ENCODE data around the gene CLN6.
A peak's percentile ranks its signal among the peaks of the same experiment; 100 is the strongest.
"Not testable (repeated sequence)": the region's sequence is repeated elsewhere in the genome, so short reads cannot be mapped to it uniquely, and the experiment has no call there.

The CLN6 gene

GRCh38 chr15:68228143-68228970 lies 1.2 kb downstream of the CLN6 start:
- H3K27ac ChIP-seq = peak overlapping the region; percentile 93
- TF ChIP-seq, protein P1, sequence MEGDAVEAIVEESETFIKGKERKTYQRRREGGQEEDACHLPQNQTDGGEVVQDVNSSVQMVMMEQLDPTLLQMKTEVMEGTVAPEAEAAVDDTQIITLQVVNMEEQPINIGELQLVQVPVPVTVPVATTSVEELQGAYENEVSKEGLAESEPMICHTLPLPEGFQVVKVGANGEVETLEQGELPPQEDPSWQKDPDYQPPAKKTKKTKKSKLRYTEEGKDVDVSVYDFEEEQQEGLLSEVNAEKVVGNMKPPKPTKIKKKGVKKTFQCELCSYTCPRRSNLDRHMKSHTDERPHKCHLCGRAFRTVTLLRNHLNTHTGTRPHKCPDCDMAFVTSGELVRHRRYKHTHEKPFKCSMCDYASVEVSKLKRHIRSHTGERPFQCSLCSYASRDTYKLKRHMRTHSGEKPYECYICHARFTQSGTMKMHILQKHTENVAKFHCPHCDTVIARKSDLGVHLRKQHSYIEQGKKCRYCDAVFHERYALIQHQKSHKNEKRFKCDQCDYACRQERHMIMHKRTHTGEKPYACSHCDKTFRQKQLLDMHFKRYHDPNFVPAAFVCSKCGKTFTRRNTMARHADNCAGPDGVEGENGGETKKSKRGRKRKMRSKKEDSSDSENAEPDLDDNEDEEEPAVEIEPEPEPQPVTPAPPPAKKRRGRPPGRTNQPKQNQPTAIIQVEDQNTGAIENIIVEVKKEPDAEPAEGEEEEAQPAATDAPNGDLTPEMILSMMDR (conservative IDR thresholded peaks at IDR 0.05) = no peak
- no peak; the same call in 1 of the 2 replicates for TF ChIP-seq ZFX (IDR thresholded peaks at IDR 0.05)

DNA sequence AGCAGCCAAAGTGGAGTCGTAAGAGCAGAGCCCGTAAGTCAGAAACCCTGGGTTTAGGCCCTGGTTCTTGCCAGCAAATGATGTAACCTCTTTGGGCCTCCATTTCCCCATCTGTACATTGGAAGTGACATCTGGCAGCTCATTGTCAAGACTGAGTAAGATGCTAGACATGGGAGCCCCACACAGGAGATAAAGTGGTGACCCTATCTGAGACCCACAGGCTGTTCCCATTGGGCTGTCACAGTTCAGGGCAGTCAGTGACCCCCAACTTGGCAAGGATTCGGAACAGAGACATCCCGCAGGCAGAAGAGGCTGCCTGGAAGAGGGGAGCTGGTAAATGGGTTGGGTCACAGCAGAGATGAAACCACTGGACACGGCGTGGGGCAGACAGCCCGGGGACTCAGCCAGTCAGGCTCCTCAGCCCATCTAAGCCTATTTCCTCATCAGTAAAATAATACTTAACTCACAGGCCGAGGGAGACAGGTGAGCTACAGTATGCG lies 1.8 kb downstream of the CLN6 start:
- peak overlapping the region; percentile 93 for H3K27ac ChIP-seq
- TF ChIP-seq, protein P1 (conservative IDR thresholded peaks at IDR 0.05) = no peak
- TF ChIP-seq ZFX (IDR thresholded peaks at IDR 0.05) = no peak

DNA sequence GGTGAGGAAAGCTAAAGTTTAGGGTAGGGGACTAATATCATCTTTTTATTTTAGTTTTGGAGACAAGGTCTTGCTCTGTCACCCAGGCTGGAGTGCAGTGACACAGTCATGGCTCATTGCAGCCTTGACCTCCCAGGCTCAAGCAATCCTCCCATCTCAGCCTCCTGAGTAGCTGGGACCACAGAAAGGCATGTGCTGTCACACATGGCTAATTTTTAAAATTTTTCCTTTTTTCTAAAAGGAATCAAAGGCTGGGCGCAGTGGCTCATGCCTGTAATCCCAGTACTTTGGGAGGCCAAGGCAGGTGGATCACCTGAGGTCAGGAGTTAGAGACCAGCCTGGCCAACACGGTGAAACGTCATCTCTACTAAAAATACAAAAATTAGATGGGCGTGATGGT lies 4.1 kb downstream of the CLN6 start:
- not testable (repeated sequence) for H3K27ac ChIP-seq

DNA sequence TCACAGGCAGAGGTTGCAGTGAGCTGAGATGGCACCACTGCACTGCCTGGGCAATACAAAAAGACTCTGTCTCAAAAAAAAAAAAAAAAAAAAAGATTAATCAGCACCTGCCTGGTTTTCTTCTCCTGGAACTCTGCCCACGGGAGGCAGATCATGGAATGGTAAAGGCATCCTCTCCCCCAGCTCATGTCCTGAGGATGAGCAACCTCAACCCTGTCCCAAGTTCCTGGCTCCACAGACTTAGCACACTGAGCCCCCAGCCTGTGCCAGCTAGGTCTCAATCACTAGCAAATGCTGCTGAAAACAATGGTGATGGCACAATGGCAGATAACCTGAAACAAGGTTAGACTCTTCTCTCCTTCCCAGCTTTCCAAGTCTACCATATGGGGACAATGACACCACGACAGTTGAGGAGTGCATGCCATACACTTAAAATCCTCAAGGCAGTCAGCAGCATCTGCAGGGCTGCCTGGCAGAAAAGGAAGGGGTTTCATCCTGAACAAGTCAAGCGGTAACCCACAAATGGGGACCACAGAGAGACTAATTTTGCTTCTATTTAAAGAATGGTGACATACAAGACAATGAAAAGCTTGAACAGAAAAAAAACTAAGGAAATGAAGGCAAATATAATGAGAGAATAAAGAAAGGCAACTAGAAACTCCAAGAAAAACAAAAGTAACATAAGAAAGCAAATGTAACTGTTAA lies 4.8 kb downstream of the CLN6 start:
- TF ChIP-seq, protein P1 (conservative IDR thresholded peaks at IDR 0.05) = no peak
- TF ChIP-seq ZFX (IDR thresholded peaks at IDR 0.05) = no peak
- H3K27ac ChIP-seq = no peak overlapping the region

- H3K27ac ChIP-seq = no peak overlapping the region
- no peak for TF ChIP-seq ZFX (IDR thresholded peaks at IDR 0.05)
- TF ChIP-seq, protein P1 (conservative IDR thresholded peaks at IDR 0.05) = no peak
Measured at GRCh38 chr15:68224108-68224507, 5.4 kb downstream of the CLN6 start.

DNA sequence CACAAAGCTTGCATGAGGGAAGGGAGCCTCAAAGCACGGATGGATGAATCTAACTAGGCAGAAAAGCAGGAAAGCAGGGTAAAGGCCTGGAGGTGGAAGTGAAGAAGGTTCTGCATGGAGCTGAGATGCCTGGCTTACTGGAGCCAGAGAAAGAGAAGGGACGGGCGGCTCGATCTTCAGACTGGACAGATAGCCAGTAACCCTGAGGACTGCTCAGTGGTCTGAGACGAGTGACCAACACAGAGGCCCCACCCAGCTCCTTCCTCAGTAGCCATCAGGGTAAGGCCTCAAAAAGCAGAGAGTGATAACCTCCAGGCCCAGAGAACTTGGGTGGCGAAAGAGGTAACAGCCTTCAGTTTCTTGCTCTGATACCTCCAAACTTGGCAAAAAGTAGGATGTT lies 6.4 kb downstream of the CLN6 start:
- no peak overlapping the region for H3K27ac ChIP-seq
- TF ChIP-seq, protein P1 (conservative IDR thresholded peaks at IDR 0.05) = no peak
- no peak for TF ChIP-seq ZFX (IDR thresholded peaks at IDR 0.05)

DNA sequence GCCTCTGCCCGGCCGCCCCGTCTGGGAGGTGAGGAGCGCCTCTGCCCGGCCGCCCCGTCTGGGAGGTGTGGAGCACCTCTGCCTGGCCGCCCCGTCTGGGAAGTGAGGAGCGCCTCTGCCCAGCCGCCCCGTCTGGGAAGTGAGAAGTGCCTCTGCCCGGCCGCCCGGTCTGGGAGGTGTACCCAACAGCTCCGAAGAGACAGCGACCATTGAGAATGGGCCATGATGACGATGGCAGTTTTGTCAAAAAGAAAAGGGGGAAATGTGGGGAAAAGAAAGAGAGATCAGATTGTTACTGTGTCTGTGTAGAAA lies 7.1 kb downstream of the CLN6 start:
- H3K27ac ChIP-seq = not testable (repeated sequence)

DNA sequence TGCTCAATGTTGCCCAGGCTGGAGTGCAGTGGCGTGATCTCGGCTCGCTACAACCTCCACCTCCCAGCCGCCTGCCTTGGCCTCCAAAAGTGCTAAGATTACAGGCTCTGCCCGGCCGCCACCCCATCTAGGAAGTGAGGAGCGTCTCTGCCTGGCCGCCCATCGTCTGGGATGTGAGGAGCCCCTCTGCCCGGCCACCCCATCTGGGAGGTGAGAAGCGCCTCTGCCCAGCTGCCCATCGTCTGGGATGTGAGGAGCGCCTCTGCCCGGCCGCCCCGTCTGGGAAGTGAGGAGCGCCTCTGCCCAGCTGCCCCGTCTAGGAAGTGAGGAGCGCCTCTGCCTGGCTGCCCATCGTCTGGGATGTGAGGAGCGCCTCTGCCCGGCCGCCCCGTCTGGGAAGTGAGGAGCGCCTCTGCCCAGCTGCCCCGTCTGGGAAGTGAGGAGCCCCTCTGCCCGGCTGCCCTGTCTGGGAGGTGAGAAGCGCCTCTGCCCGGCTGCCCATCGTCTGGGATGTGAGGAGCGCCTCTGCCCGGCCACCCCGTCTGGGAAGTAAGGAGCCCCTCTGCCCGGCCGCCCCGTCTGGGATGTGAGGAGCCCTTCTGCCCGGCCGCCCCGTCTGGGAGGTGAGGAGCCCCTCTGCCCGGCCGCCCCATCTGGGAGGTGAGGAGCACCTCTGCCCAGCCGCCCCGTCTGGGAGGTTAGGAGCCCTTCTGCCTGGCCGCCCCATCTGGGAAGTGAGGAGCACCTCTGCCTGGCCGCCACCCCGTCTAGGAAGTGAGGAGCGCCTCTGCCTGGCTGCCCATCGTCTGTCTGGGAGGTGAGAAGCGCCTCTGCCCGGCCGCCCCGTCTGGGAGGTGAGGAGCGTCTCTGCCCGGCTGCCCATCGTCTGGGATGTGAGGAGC lies 7.7 kb downstream of the CLN6 start:
- H3K27ac ChIP-seq = not testable (repeated sequence)
